Stomach (tissue), 4 donors: Measurements from ENCODE around the gene RNF208.

ENCODE experiments used
- POLR2A ChIP-seq, 4 donors: fragments of 450-650 bp; IDR thresholded peaks; one replicate each; pipeline ENCODE4 v1.6.1; 2016; ENCODE audit warnings: antibody characterized with exemption in 4 of 4, control low read depth in 2 of 4, mild to moderate bottlenecking in 1 of 4, moderate library complexity in 1 of 4
- POLR2AphosphoS5 ChIP-seq, 3 donors: sonication (generic); formaldehyde crosslinking; IDR thresholded peaks; one replicate each; pipeline ENCODE4 v1.6.1; 2016; ENCODE audit warnings: antibody characterized with exemption in 3 of 3
- TF ChIP-seq, protein P1 (sequence below), 7 experiments: fragments of 450-650 bp in 4 of 7; fragments of 200-600 bp in 3 of 7; sonication (generic) in 3 of 7; IDR thresholded peaks; one replicate each; pipeline ENCODE4 v1.5.1; 2016 to 2019; ENCODE audit warnings: antibody characterized with exemption in 7 of 7, control low read depth in 2 of 7, mild to moderate bottlenecking in 1 of 7

DNA sequence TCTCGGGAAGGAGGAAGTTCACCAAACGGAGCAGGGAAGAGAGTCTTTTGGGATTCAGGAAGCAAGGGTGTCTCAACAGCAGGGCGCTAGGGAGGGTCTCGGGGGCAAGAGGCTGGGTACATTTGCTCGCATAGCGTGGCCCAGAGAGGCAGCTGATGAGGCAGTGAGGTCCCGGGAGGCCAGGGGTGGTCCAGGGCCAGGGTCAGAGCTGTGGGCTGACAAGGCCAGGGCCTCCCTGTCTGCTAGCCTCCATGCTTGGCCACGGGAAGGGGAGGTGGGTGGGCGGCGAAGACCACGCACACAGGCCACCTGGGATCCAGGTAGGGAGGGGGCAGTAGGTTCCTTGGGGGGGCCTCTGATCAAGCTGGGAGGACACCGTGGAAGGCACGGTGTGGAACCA is 10.5 kb downstream of the RNF208 start:
- TF ChIP-seq, protein P1, sequence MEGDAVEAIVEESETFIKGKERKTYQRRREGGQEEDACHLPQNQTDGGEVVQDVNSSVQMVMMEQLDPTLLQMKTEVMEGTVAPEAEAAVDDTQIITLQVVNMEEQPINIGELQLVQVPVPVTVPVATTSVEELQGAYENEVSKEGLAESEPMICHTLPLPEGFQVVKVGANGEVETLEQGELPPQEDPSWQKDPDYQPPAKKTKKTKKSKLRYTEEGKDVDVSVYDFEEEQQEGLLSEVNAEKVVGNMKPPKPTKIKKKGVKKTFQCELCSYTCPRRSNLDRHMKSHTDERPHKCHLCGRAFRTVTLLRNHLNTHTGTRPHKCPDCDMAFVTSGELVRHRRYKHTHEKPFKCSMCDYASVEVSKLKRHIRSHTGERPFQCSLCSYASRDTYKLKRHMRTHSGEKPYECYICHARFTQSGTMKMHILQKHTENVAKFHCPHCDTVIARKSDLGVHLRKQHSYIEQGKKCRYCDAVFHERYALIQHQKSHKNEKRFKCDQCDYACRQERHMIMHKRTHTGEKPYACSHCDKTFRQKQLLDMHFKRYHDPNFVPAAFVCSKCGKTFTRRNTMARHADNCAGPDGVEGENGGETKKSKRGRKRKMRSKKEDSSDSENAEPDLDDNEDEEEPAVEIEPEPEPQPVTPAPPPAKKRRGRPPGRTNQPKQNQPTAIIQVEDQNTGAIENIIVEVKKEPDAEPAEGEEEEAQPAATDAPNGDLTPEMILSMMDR (IDR thresholded peaks at IDR 0.05): no peak
- TF ChIP-seq POLR2AphosphoS5 (IDR thresholded peaks at IDR 0.05): no peak
- no peak for TF ChIP-seq POLR2A (IDR thresholded peaks at IDR 0.05)
